ENCODE measurements around the gene RANBP9. TPM values are rescaled to one million over a fixed set of nuclear protein-coding genes. Genes with fewer than 3 reads are reported as not detected.

Gene RANBP9
- total RNA-seq, 4 donors from 2014 or later: 29.3 to 57.1 (median 42.4) TPM

GRCh38 chr6:13663986-13664385 is 47.6 kb downstream of the RANBP9 start:
- H3K27me3 ChIP-seq: no peaks in the 10 kb centered on the region
- TF ChIP-seq POLR2A (IDR thresholded peaks at IDR 0.05; ENCODE audit: low read depth): no peak
- no peak for TF ChIP-seq POLR2AphosphoS5 (IDR thresholded peaks at IDR 0.05)
- TF ChIP-seq CTCF (IDR thresholded peaks at IDR 0.05): no peak
- no peak for TF ChIP-seq EP300 (IDR thresholded peaks at IDR 0.05)
- no peak overlapping the region for H3K27ac ChIP-seq (replicated peaks in 1 of 4)
- no peak for DNase-seq (ENCODE audit: extremely low spot score)
- peaks cover 5 to 49% (median 35%) of the 10 kb centered on the region in 4 donors for H3K4me1 ChIP-seq
- no peaks in the 10 kb centered on the region for H3K36me3 ChIP-seq
- H3K9me3 ChIP-seq: no peaks in the 10 kb centered on the region
- WGBS: 92% methylated on average over 4 of the region's 4 CpGs
- no peak overlapping the region for H3K4me3 ChIP-seq
- intact Hi-C loops (cut with DNase I): no loop called here

GRCh38 chr6:13662651-13663334 is 48.8 kb downstream of the RANBP9 start:
- Histone ChIP-seq H3K36me3 (no peaks in the 10 kb centered on the region), H3K27ac (replicated peaks in 1 of 4) (no peak overlapping the region), H3K4me1 (peaks cover 5 to 49% (median 35%) of the 10 kb centered on the region in 4 donors), H3K27me3 (no peaks in the 10 kb centered on the region), H3K4me3 (no peak overlapping the region), H3K9me3 (no peaks in the 10 kb centered on the region)
- TF ChIP-seq EP300 (IDR thresholded peaks at IDR 0.05): no peak
- TF ChIP-seq POLR2A (IDR thresholded peaks at IDR 0.05; ENCODE audit: low read depth): no peak
- no peak for TF ChIP-seq POLR2AphosphoS5 (IDR thresholded peaks at IDR 0.05)
- no peak for TF ChIP-seq CTCF (IDR thresholded peaks at IDR 0.05)
- intact Hi-C loops (cut with DNase I): no loop called here
- WGBS: 90% methylated on average over 3 of the region's 3 CpGs
- no peak for DNase-seq (ENCODE audit: extremely low spot score)

- Histone ChIP-seq H3K4me1 (peaks cover 5 to 49% (median 34%) of the 10 kb centered on the region in 4 donors), H3K27ac (replicated peaks in 1 of 4) (no peak overlapping the region), H3K4me3 (no peak overlapping the region), H3K9me3 (no peaks in the 10 kb centered on the region), H3K27me3 (no peaks in the 10 kb centered on the region), H3K36me3 (no peaks in the 10 kb centered on the region)
- intact Hi-C loops (cut with DNase I): no loop called here
- 95% methylated on average over 2 of the region's 2 CpGs for WGBS
- DNase-seq (ENCODE audit: extremely low spot score): no peak
- TF ChIP-seq EP300 (IDR thresholded peaks at IDR 0.05) (no peak), CTCF (IDR thresholded peaks at IDR 0.05) (no peak), POLR2AphosphoS5 (IDR thresholded peaks at IDR 0.05) (no peak), POLR2A (IDR thresholded peaks at IDR 0.05; ENCODE audit: low read depth) (no peak)
Measured at GRCh38 chr6:13661647-13662046, 50.0 kb downstream of the RANBP9 start.

- DNase-seq (ENCODE audit: extremely low spot score): no peak
- Histone ChIP-seq H3K27ac (replicated peaks in 1 of 4) (no peak overlapping the region), H3K4me1 (peaks cover 5 to 49% (median 34%) of the 10 kb centered on the region in 4 donors), H3K9me3 (no peaks in the 10 kb centered on the region), H3K36me3 (no peaks in the 10 kb centered on the region), H3K27me3 (no peaks in the 10 kb centered on the region), H3K4me3 (no peak overlapping the region)
- TF ChIP-seq CTCF (IDR thresholded peaks at IDR 0.05) (no peak), EP300 (IDR thresholded peaks at IDR 0.05) (no peak), POLR2AphosphoS5 (IDR thresholded peaks at IDR 0.05) (no peak), POLR2A (IDR thresholded peaks at IDR 0.05; ENCODE audit: low read depth) (no peak)
- intact Hi-C loops (cut with DNase I): no loop called here
- WGBS: 100% methylated on average over 1 of the region's 1 CpG
Measured at GRCh38 chr6:13660893-13661292, 50.7 kb downstream of the RANBP9 start.

- Histone ChIP-seq H3K27me3 (no peaks in the 10 kb centered on the region), H3K9me3 (no peaks in the 10 kb centered on the region), H3K4me1 (peaks cover 5 to 49% (median 33%) of the 10 kb centered on the region in 4 donors), H3K27ac (replicated peaks in 1 of 4) (no peak overlapping the region), H3K36me3 (no peaks in the 10 kb centered on the region), H3K4me3 (no peak overlapping the region)
- no peak for DNase-seq (ENCODE audit: extremely low spot score)
- WGBS: 100% methylated on average over 1 of the region's 1 CpG
- TF ChIP-seq CTCF (IDR thresholded peaks at IDR 0.05) (no peak), POLR2AphosphoS5 (IDR thresholded peaks at IDR 0.05) (no peak), POLR2A (IDR thresholded peaks at IDR 0.05; ENCODE audit: low read depth) (no peak), EP300 (IDR thresholded peaks at IDR 0.05) (no peak)
- intact Hi-C loops (cut with DNase I): no loop called here
Measured at GRCh38 chr6:13660273-13660672, 51.4 kb downstream of the RANBP9 start.

All from esophagus muscularis mucosa (tissue), 4 donors.